NCI-H1048 (cell line): ENCODE results near the gene USP24.
"Not testable (repeated sequence)": the region's sequence is repeated elsewhere in the genome, so short reads cannot be mapped to it uniquely, and the experiment has no call there.

Experiments used
- DNase-seq: peaks from one replicate; lab custom pipeline; 2025; lab: John Stamatoyannopoulos, UW

USP24 gene

GRCh38 chr1:55124470-55124869 lies 90.7 kb downstream of the USP24 start:
- DNase-seq, result no peak

GRCh38 chr1:55120538-55120937 lies 94.6 kb downstream of the USP24 start:
- no peak for DNase-seq

GRCh38 chr1:55118651-55119329 lies 96.4 kb downstream of the USP24 start:
- no peak for DNase-seq

- no peak for DNase-seq
Measured at GRCh38 chr1:55117941-55118340, 97.2 kb downstream of the USP24 start.

- DNase-seq, result not testable (repeated sequence)
Measured at GRCh38 chr1:55109005-55109404, 106.2 kb downstream of the USP24 start.

GRCh38 chr1:55107101-55107500 lies 108.1 kb downstream of the USP24 start:
- DNase-seq, result no peak

GRCh38 chr1:55103891-55104290 lies 111.3 kb downstream of the USP24 start:
- DNase-seq, result no peak

- DNase-seq, result no peak
Measured at GRCh38 chr1:55095095-55095494, 120.1 kb downstream of the USP24 start.

- DNase-seq, result no peak
Measured at GRCh38 chr1:55092475-55092874, 122.7 kb downstream of the USP24 start.

- DNase-seq, result no peak
Measured at GRCh38 chr1:55089683-55090082, 125.5 kb downstream of the USP24 start.

- no peak for DNase-seq
Measured at GRCh38 chr1:55088413-55088812, 126.8 kb downstream of the USP24 start.

- no peak for DNase-seq
Measured at GRCh38 chr1:55087439-55087838, 127.7 kb downstream of the USP24 start.

GRCh38 chr1:55084257-55084656 lies 130.9 kb downstream of the USP24 start:
- no peak for DNase-seq

- DNase-seq, result no peak
Measured at GRCh38 chr1:55081905-55082296, 133.3 kb downstream of the USP24 start.

GRCh38 chr1:55081188-55081904 lies 133.8 kb downstream of the USP24 start:
- DNase-seq, result no peak

- no peak for DNase-seq
Measured at GRCh38 chr1:55079651-55080050, 135.5 kb downstream of the USP24 start.

- DNase-seq, result no peak
Measured at GRCh38 chr1:55078470-55078869, 136.7 kb downstream of the USP24 start.

GRCh38 chr1:55076356-55076755 lies 138.8 kb downstream of the USP24 start:
- DNase-seq, result no peak

- no peak for DNase-seq
Measured at GRCh38 chr1:55074455-55074854, 140.7 kb downstream of the USP24 start.

GRCh38 chr1:55073187-55073916 lies 141.8 kb downstream of the USP24 start:
- no peak for DNase-seq

- no peak for DNase-seq
Measured at GRCh38 chr1:55071477-55071876, 143.7 kb downstream of the USP24 start.

GRCh38 chr1:55070293-55071164 lies 144.6 kb downstream of the USP24 start:
- no peak for DNase-seq
